OCI-LY1 (cell line): ENCODE measurements around the gene LDLRAD3.

ENCODE experiments used
- H2AFZ ChIP-seq: fragments of 200-600 bp; sonication (generic), shearing (Covaris generic); 2 replicates; pipeline ENCODE4 v1.6.0; 2014; ENCODE audit warnings: antibody characterized with exemption, mild to moderate bottlenecking, low read length
- H3F3A ChIP-seq: fragments of 200-600 bp; sonication (generic), shearing (Covaris generic); 2 replicates; pipeline ENCODE4 v1.6.0; 2014; ENCODE audit warnings: mild to moderate bottlenecking, antibody characterized with exemption, low read length, moderate library complexity; ENCODE audit not compliant: insufficient read depth
- H3K27ac ChIP-seq: fragments of 200-600 bp; sonication (generic); 2 replicates; pipeline ENCODE4 v1.5.1; 2014; ENCODE audit warnings: low read length, mixed run types, mild to moderate bottlenecking, low read depth; ENCODE audit not compliant: poor library complexity, severe bottlenecking
- H3K27me3 ChIP-seq: fragments of 200-600 bp; sonication (generic); 2 replicates; pipeline ENCODE4 v1.6.0; 2014; ENCODE audit warnings: antibody characterized with exemption, mild to moderate bottlenecking, low read length, moderate library complexity; ENCODE audit not compliant: insufficient read depth
- H3K36me3 ChIP-seq: fragments of 200-600 bp; sonication (generic); 2 replicates; pipeline ENCODE4 v1.6.1; 2014; ENCODE audit warnings: mild to moderate bottlenecking, antibody characterized with exemption, low read length, moderate library complexity, mixed read lengths; ENCODE audit not compliant: insufficient read depth
- H3K4me1 ChIP-seq: fragments of 200-600 bp; sonication (generic); 2 replicates; pipeline ENCODE4 v1.5.1; 2014; ENCODE audit warnings: mild to moderate bottlenecking, low read length, moderate library complexity; ENCODE audit not compliant: insufficient read depth, severe bottlenecking
- H3K4me2 ChIP-seq: fragments of 200-600 bp; sonication (generic), shearing (Covaris generic); 2 replicates; pipeline ENCODE4 v1.6.1; 2014; ENCODE audit warnings: low read length
- H3K4me3 ChIP-seq: fragments of 200-600 bp; sonication (generic); 2 replicates; pipeline ENCODE4 v1.5.1; 2014; ENCODE audit warnings: low read length, low read depth, mild to moderate bottlenecking, mixed read lengths; ENCODE audit not compliant: poor library complexity, severe bottlenecking
- H3K79me2 ChIP-seq: fragments of 200-600 bp; shearing (Covaris generic); 2 replicates; pipeline ENCODE4 v1.6.1; 2016; ENCODE audit warnings: mixed run types, low read length, mixed read lengths; ENCODE audit not compliant: insufficient read depth
- H3K9ac ChIP-seq: fragments of 200-600 bp; sonication (generic), shearing (Covaris generic); 2 replicates; pipeline ENCODE4 v1.6.1; 2014; ENCODE audit warnings: mild to moderate bottlenecking, low read length, mixed read lengths
- H3K9me2 ChIP-seq: fragments of 200-600 bp; sonication (generic), shearing (Covaris generic); 2 replicates; pipeline ENCODE4 v1.6.1; 2014; ENCODE audit warnings: low read depth, mild to moderate bottlenecking, low read length, mixed read lengths
- H3K9me3 ChIP-seq: fragments of 200-600 bp; shearing (Covaris generic); 2 replicates; pipeline ENCODE4 v1.6.1; 2014; ENCODE audit warnings: low read length, mixed read lengths
- H4K20me1 ChIP-seq: fragments of 200-600 bp; sonication (generic), shearing (Covaris generic); 2 replicates; pipeline ENCODE4 v1.6.0; 2016; ENCODE audit warnings: mild to moderate bottlenecking, low read length; ENCODE audit not compliant: insufficient read depth
- EZH2 ChIP-seq: fragments of 200-600 bp; sonication (generic), shearing (Covaris generic); IDR thresholded peaks from 2 replicates; pipeline ENCODE4 v1.8.0; 2017; ENCODE audit warnings: borderline replicate concordance, mixed run types, mild to moderate bottlenecking, antibody characterized with exemption, low read length, moderate library complexity, mixed read lengths
- TF ChIP-seq, protein P1 (sequence below): fragments of 200-600 bp; sonication (generic), shearing (Covaris generic); IDR thresholded peaks from 2 replicates; pipeline ENCODE4 v1.5.1; 2017; ENCODE audit warnings: mild to moderate bottlenecking, antibody characterized with exemption, low read length, moderate library complexity, mixed read lengths

The LDLRAD3 gene

DNA sequence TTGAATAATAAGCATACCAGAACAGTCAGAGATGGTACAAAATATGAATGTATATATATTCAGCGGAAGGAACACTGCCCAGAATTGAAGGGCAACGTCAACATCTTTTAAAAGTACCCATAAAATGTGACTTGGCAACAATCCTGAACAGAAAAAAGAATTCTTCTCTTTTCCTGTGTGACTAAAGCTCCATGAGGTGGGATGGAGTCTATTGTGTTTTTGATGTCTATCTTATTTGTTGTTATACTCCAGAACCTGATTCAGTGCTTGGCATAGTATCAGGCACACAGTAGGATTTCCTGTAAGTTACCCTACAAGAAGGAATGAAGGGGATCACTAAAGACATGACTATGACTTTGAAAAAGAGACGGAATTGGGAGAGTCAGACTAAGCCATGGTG lies 10.3 kb downstream of the LDLRAD3 start:
- no peak overlapping the region for H3K4me3 ChIP-seq
- H3K9me2 ChIP-seq: no peaks in the 10 kb centered on the region
- no peak overlapping the region for H2AFZ ChIP-seq
- H3K4me2 ChIP-seq: no peak overlapping the region
- H3F3A ChIP-seq: no peaks in the 10 kb centered on the region
- H3K9ac ChIP-seq: no peak overlapping the region
- no peaks in the 10 kb centered on the region for H3K36me3 ChIP-seq
- H3K4me1 ChIP-seq: no peaks in the 10 kb centered on the region
- H3K79me2 ChIP-seq: no peaks in the 10 kb centered on the region
- no peaks in the 10 kb centered on the region for H3K9me3 ChIP-seq
- no peaks in the 10 kb centered on the region for H4K20me1 ChIP-seq
- no peaks in the 10 kb centered on the region for H3K27me3 ChIP-seq
- TF ChIP-seq, protein P1, sequence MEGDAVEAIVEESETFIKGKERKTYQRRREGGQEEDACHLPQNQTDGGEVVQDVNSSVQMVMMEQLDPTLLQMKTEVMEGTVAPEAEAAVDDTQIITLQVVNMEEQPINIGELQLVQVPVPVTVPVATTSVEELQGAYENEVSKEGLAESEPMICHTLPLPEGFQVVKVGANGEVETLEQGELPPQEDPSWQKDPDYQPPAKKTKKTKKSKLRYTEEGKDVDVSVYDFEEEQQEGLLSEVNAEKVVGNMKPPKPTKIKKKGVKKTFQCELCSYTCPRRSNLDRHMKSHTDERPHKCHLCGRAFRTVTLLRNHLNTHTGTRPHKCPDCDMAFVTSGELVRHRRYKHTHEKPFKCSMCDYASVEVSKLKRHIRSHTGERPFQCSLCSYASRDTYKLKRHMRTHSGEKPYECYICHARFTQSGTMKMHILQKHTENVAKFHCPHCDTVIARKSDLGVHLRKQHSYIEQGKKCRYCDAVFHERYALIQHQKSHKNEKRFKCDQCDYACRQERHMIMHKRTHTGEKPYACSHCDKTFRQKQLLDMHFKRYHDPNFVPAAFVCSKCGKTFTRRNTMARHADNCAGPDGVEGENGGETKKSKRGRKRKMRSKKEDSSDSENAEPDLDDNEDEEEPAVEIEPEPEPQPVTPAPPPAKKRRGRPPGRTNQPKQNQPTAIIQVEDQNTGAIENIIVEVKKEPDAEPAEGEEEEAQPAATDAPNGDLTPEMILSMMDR: no peak
- no peak for TF ChIP-seq EZH2
- no peak overlapping the region for H3K27ac ChIP-seq

DNA sequence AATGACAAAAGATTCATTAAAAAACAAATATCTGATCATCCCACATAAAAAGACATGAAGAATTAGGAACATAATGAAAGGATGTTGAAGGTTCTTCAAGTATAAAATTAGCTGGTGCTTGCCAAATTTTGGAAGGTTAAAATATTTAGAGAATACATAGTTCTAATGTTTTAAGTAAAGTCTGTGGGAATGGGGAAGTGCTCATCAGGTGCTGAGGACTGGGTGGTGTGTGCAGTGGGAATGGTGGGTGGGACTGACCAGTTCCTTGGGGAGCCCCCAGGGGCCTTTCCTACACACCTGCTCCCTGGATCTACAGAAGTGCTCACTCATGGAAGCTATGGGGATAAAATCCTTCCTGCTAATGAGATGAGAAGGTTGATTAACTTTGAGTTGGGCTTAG lies 11.8 kb downstream of the LDLRAD3 start:
- Histone ChIP-seq H3K27me3 (no peaks in the 10 kb centered on the region), H3K9ac (no peak overlapping the region), H3K36me3 (no peaks in the 10 kb centered on the region), H4K20me1 (no peaks in the 10 kb centered on the region), H2AFZ (no peak overlapping the region), H3K9me2 (no peaks in the 10 kb centered on the region), H3K4me1 (no peaks in the 10 kb centered on the region), H3K79me2 (no peaks in the 10 kb centered on the region), H3K27ac (no peak overlapping the region), H3K4me3 (no peak overlapping the region), H3K4me2 (no peak overlapping the region), H3F3A (no peaks in the 10 kb centered on the region), H3K9me3 (no peaks in the 10 kb centered on the region)
- TF ChIP-seq, protein P1: no peak
- TF ChIP-seq EZH2: no peak

DNA sequence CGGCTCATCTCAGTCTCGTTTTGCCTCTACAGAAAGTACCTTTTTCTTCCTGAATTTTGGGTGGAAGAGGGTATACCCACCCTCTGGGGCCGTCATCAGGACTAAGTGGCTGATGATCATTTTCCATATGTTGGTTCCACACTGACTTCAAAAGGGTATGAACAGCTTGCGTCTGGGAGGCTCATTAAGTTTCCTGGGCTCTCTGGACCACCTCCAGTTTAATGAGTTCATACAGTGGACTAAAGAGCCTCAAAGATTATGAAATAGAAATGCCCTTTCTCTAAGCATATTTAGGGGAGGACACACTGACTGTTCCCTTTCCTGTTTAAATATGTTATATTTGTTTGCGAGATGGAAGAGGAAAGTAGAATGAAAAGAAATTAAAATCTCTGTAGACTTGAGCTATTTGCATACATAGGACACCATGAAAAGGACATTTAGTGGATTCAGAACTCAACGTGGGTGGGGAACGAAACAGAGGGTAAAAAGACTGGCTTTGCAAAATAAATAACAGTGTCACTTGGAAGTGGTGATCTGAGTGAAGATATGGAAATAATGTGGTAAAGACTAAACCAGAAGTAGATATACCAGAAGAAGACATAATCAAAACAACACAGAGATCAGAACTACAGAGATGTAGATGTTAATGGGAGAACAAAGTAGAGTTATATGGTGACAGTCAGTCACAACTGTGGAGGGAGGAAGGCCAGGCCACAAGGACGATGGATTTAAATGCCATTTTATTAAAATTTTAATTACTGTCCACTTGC lies 18.7 kb downstream of the LDLRAD3 start:
- no peaks in the 10 kb centered on the region for H3K9me2 ChIP-seq
- no peaks in the 10 kb centered on the region for H4K20me1 ChIP-seq
- no peaks in the 10 kb centered on the region for H3K36me3 ChIP-seq
- H3K27me3 ChIP-seq: no peaks in the 10 kb centered on the region; the same call in 1 of the 2 replicates
- H3K4me2 ChIP-seq: no peak overlapping the region
- H3K9ac ChIP-seq: no peak overlapping the region
- no peak overlapping the region for H3K4me3 ChIP-seq
- no peaks in the 10 kb centered on the region for H3K79me2 ChIP-seq
- H3K4me1 ChIP-seq: no peaks in the 10 kb centered on the region
- H3K27ac ChIP-seq: no peak overlapping the region
- H3K9me3 ChIP-seq: no peaks in the 10 kb centered on the region
- H3F3A ChIP-seq: no peaks in the 10 kb centered on the region
- H2AFZ ChIP-seq: no peak overlapping the region
- no peak for TF ChIP-seq EZH2
- TF ChIP-seq, protein P1: no peak
